Glutamatergic neuron (in vitro differentiated cells): Measurements from ENCODE around the gene EVC2. TPM values are rescaled to one million over a fixed set of nuclear protein-coding genes. Genes with fewer than 3 reads are reported as not detected.

Experiments used
- DNase-seq: peaks from one replicate; pipeline ENCODE4 v3.0.0; 2022
- H3K27ac Mint-ChIP-seq: one replicate; pipeline ENCODE4 v1.8.0; 2020; ENCODE audit warnings: mild to moderate bottlenecking, mixed read lengths, inconsistent platforms; ENCODE audit not compliant: unreplicated experiment
- H3K27me3 Mint-ChIP-seq: one replicate; pipeline ENCODE4 v1.8.0; 2020; ENCODE audit warnings: mild to moderate bottlenecking, moderate library complexity, mixed read lengths, inconsistent platforms; ENCODE audit not compliant: unreplicated experiment
- H3K36me3 Mint-ChIP-seq: one replicate; pipeline ENCODE4 v1.8.0; 2020; ENCODE audit warnings: mild to moderate bottlenecking, mixed read lengths, inconsistent platforms; ENCODE audit not compliant: unreplicated experiment
- H3K4me1 Mint-ChIP-seq: one replicate; pipeline ENCODE4 v1.8.0; 2020; ENCODE audit warnings: mild to moderate bottlenecking, low read depth, mixed read lengths, inconsistent platforms; ENCODE audit not compliant: unreplicated experiment
- H3K4me3 Mint-ChIP-seq: one replicate; pipeline ENCODE4 v1.8.0; 2020; ENCODE audit warnings: mild to moderate bottlenecking, mixed read lengths, inconsistent platforms; ENCODE audit not compliant: unreplicated experiment
- H3K9me3 Mint-ChIP-seq: one replicate; pipeline ENCODE4 v1.8.0; 2020; ENCODE audit warnings: mild to moderate bottlenecking, moderate library complexity, mixed read lengths, inconsistent platforms; ENCODE audit not compliant: unreplicated experiment
- CTCF ChIP-seq: fragments of 200-600 bp; sonication (generic); IDR thresholded peaks from one replicate; pipeline ENCODE4 v1.5.0; 2021; ENCODE audit not compliant: partially characterized antibody, unreplicated experiment
- total RNA-seq: library from RNA; stranded (reverse); fragmentation: NEBNext Ultra II Directional; extraction: Animal tissue kit (Norgen Biotek cat#: 25700); gene quantifications from one replicate; pipeline ENCODE4 v1.2.1, GENCODE V29; 2021; ENCODE audit not compliant: unreplicated experiment

Gene EVC2
- total RNA-seq, 1 donor from 2014 or later = 2.3 TPM

- peaks cover 5% of the 10 kb centered on the region for H3K36me3 Mint-ChIP-seq
- TF ChIP-seq CTCF = no peak
- H3K27ac Mint-ChIP-seq = no peak overlapping the region
- no peak overlapping the region for H3K4me3 Mint-ChIP-seq
- peaks cover 2% of the 10 kb centered on the region for H3K4me1 Mint-ChIP-seq
- DNase-seq = no peak
- peaks cover 1% of the 10 kb centered on the region for H3K9me3 Mint-ChIP-seq
- peaks cover 2% of the 10 kb centered on the region for H3K27me3 Mint-ChIP-seq
Measured at GRCh38 chr4:5647351-5647750, 61.0 kb downstream of the EVC2 start.

GRCh38 chr4:5640096-5640495 lies 68.3 kb downstream of the EVC2 start:
- no peak overlapping the region for H3K4me3 Mint-ChIP-seq
- peaks cover 37% of the 10 kb centered on the region for H3K4me1 Mint-ChIP-seq
- no peak for DNase-seq
- H3K27me3 Mint-ChIP-seq = peaks cover 5% of the 10 kb centered on the region
- no peak overlapping the region for H3K27ac Mint-ChIP-seq
- no peak for TF ChIP-seq CTCF
- peaks cover 7% of the 10 kb centered on the region for H3K9me3 Mint-ChIP-seq
- no peaks in the 10 kb centered on the region for H3K36me3 Mint-ChIP-seq

GRCh38 chr4:5639556-5639955 lies 68.8 kb downstream of the EVC2 start:
- peaks cover 7% of the 10 kb centered on the region for H3K9me3 Mint-ChIP-seq
- H3K4me3 Mint-ChIP-seq = no peak overlapping the region

GRCh38 chr4:5638976-5639375 lies 69.4 kb downstream of the EVC2 start:
- TF ChIP-seq CTCF = no peak
- peak overlapping the region; percentile 20 for H3K27ac Mint-ChIP-seq
- peaks cover 5% of the 10 kb centered on the region for H3K27me3 Mint-ChIP-seq
- H3K4me1 Mint-ChIP-seq = peaks cover 37% of the 10 kb centered on the region
- peak; percentile 34 for DNase-seq
- peaks cover 7% of the 10 kb centered on the region for H3K9me3 Mint-ChIP-seq
- H3K36me3 Mint-ChIP-seq = no peaks in the 10 kb centered on the region
- H3K4me3 Mint-ChIP-seq = no peak overlapping the region

More at GRCh38 chr4:5639556-5639955, 68.8 kb downstream of the EVC2 start:
- peaks cover 5% of the 10 kb centered on the region for H3K27me3 Mint-ChIP-seq
- H3K4me1 Mint-ChIP-seq = peaks cover 37% of the 10 kb centered on the region
- no peaks in the 10 kb centered on the region for H3K36me3 Mint-ChIP-seq
- TF ChIP-seq CTCF = no peak
- no peak overlapping the region for H3K27ac Mint-ChIP-seq
- no peak for DNase-seq

- no peak for DNase-seq
- H3K36me3 Mint-ChIP-seq = no peaks in the 10 kb centered on the region
- H3K27ac Mint-ChIP-seq = peak overlapping the region; percentile 20
- no peak overlapping the region for H3K4me3 Mint-ChIP-seq
- H3K4me1 Mint-ChIP-seq = peaks cover 37% of the 10 kb centered on the region
- H3K9me3 Mint-ChIP-seq = peaks cover 7% of the 10 kb centered on the region
- peaks cover 5% of the 10 kb centered on the region for H3K27me3 Mint-ChIP-seq
- no peak for TF ChIP-seq CTCF
Measured at GRCh38 chr4:5638316-5638715, 70.0 kb downstream of the EVC2 start.
